GM12878 (cell line): Measurements from ENCODE around the gene CYREN.

Experiments
- CBX5 ChIP-seq: sonication (generic); IDR thresholded peaks from 2 replicates; pipeline ENCODE4 v1.6.1; 2016; ENCODE audit warnings: low read depth, moderate library complexity, mild to moderate bottlenecking, inconsistent platforms
- CHD2 ChIP-seq: IDR thresholded peaks from 2 replicates; pipeline ENCODE4 v1.6.1; 2011; ENCODE audit warnings: low read depth, low read length, improper control_type of control experiment, borderline replicate concordance
- MXI1 ChIP-seq: fragments of 150-350 bp; IDR thresholded peaks from 2 replicates; pipeline ENCODE4 v1.6.1; 2011; ENCODE audit warnings: low read depth, mild to moderate bottlenecking, inconsistent platforms, low read length, improper control_type of control experiment
- MYC ChIP-seq: IDR thresholded peaks from 2 replicates; pipeline ENCODE4 v1.6.1; 2011; ENCODE audit warnings: mild to moderate bottlenecking, low read length, moderate library complexity, inconsistent platforms; ENCODE audit not compliant: insufficient read depth, insufficient replicate concordance, insufficient read length, severe bottlenecking
- NBN ChIP-seq: fragments of 450-650 bp; IDR thresholded peaks from 2 replicates; pipeline ENCODE4 v1.6.1; 2016
- POLR2A ChIP-seq: IDR thresholded peaks from 2 replicates; pipeline ENCODE4 v1.6.1; 2011; ENCODE audit warnings: low read depth, mild to moderate bottlenecking, low read length
- POLR2AphosphoS5 ChIP-seq: IDR thresholded peaks from 2 replicates; pipeline ENCODE4 v1.6.1; 2011; ENCODE audit warnings: mild to moderate bottlenecking, low read length, inconsistent platforms
- SMC3 ChIP-seq: IDR thresholded peaks from 2 replicates; pipeline ENCODE4 v1.6.1; 2011; ENCODE audit warnings: low read length, improper control_type of control experiment, borderline replicate concordance
- TBL1XR1 ChIP-seq: IDR thresholded peaks from 2 replicates; pipeline ENCODE4 v1.6.1; 2012; ENCODE audit warnings: low read depth, low read length, improper control_type of control experiment
- ZNF384 ChIP-seq: IDR thresholded peaks from 2 replicates; pipeline ENCODE4 v1.6.1; 2012; ENCODE audit warnings: low read depth, mild to moderate bottlenecking, low read length, improper control_type of control experiment, borderline replicate concordance
- TF ChIP-seq, protein P1 (sequence below): fragments of 450-650 bp; conservative IDR thresholded peaks from 2 replicates; pipeline ENCODE4 v1.6.1; 2017; ENCODE audit warnings: mild to moderate bottlenecking, moderate library complexity
- TF ChIP-seq, protein P2 (sequence below): IDR thresholded peaks from 2 replicates; pipeline ENCODE4 v1.6.1; 2012; ENCODE audit warnings: low read depth, low read length, improper control_type of control experiment
- TF ChIP-seq, protein P3 (sequence below), 3 experiments: IDR thresholded peaks in 2 of 3; conservative IDR thresholded peaks in 1 of 3; 2 replicates each; pipeline ENCODE4 v1.5.1; 2011; ENCODE audit warnings: low read depth in 3 of 3, low read length in 3 of 3, mild to moderate bottlenecking in 3 of 3, control low read depth in 2 of 3, moderate library complexity in 2 of 3, inconsistent platforms in 1 of 3, mixed read lengths in 1 of 3; ENCODE audit not compliant: control insufficient read depth in 2 of 3, insufficient read depth in 1 of 3; ENCODE audit errors: extremely low read depth in 1 of 3
- TF ChIP-seq, protein P4 (sequence below): fragments of 450-650 bp; IDR thresholded peaks from 2 replicates; pipeline ENCODE4 v1.6.1; 2017; ENCODE audit warnings: borderline replicate concordance

DNA sequence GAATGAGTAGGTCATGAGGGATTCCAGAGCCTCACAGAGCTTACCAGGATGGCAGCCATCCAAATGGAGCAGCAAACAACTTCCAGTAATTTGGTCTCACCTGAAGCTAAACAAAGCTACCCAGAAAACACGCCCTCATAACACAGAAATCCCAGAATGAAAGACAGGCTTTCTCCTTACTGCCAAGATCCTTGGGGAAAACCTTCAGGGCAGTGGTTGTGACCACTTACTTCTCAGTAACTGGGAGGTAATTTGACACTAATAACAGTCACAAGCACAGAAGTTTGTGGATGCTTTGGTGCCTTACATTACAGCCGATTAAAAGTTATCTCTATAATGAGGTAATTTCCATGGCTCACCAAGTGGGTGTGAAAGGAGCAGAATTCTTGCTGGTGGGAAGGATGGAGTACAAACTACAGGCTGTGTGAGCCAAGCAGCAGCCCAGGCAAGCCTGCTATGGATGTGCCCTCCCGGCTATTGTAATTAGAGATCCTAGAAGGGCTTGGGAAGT is 30.4 kb upstream of the CYREN start:
- no peak for TF ChIP-seq TBL1XR1
- no peak for TF ChIP-seq SMC3
- no peak for TF ChIP-seq MYC
- TF ChIP-seq, protein P1, sequence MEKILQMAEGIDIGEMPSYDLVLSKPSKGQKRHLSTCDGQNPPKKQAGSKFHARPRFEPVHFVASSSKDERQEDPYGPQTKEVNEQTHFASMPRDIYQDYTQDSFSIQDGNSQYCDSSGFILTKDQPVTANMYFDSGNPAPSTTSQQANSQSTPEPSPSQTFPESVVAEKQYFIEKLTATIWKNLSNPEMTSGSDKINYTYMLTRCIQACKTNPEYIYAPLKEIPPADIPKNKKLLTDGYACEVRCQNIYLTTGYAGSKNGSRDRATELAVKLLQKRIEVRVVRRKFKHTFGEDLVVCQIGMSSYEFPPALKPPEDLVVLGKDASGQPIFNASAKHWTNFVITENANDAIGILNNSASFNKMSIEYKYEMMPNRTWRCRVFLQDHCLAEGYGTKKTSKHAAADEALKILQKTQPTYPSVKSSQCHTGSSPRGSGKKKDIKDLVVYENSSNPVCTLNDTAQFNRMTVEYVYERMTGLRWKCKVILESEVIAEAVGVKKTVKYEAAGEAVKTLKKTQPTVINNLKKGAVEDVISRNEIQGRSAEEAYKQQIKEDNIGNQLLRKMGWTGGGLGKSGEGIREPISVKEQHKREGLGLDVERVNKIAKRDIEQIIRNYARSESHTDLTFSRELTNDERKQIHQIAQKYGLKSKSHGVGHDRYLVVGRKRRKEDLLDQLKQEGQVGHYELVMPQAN: no peak
- TF ChIP-seq, protein P2, sequence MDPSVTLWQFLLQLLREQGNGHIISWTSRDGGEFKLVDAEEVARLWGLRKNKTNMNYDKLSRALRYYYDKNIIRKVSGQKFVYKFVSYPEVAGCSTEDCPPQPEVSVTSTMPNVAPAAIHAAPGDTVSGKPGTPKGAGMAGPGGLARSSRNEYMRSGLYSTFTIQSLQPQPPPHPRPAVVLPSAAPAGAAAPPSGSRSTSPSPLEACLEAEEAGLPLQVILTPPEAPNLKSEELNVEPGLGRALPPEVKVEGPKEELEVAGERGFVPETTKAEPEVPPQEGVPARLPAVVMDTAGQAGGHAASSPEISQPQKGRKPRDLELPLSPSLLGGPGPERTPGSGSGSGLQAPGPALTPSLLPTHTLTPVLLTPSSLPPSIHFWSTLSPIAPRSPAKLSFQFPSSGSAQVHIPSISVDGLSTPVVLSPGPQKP: no peak
- TF ChIP-seq, protein P3, sequence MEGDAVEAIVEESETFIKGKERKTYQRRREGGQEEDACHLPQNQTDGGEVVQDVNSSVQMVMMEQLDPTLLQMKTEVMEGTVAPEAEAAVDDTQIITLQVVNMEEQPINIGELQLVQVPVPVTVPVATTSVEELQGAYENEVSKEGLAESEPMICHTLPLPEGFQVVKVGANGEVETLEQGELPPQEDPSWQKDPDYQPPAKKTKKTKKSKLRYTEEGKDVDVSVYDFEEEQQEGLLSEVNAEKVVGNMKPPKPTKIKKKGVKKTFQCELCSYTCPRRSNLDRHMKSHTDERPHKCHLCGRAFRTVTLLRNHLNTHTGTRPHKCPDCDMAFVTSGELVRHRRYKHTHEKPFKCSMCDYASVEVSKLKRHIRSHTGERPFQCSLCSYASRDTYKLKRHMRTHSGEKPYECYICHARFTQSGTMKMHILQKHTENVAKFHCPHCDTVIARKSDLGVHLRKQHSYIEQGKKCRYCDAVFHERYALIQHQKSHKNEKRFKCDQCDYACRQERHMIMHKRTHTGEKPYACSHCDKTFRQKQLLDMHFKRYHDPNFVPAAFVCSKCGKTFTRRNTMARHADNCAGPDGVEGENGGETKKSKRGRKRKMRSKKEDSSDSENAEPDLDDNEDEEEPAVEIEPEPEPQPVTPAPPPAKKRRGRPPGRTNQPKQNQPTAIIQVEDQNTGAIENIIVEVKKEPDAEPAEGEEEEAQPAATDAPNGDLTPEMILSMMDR (IDR thresholded peaks at IDR 0.05 in 2 of 3, conservative IDR thresholded peaks at IDR 0.05 in 1 of 3; ENCODE audit: control insufficient read depth in 2 of 3, extremely low read depth in 1 of 3, insufficient read depth in 1 of 3, low read depth in 3 of 3, low read length in 3 of 3): no peak
- TF ChIP-seq, protein P4, sequence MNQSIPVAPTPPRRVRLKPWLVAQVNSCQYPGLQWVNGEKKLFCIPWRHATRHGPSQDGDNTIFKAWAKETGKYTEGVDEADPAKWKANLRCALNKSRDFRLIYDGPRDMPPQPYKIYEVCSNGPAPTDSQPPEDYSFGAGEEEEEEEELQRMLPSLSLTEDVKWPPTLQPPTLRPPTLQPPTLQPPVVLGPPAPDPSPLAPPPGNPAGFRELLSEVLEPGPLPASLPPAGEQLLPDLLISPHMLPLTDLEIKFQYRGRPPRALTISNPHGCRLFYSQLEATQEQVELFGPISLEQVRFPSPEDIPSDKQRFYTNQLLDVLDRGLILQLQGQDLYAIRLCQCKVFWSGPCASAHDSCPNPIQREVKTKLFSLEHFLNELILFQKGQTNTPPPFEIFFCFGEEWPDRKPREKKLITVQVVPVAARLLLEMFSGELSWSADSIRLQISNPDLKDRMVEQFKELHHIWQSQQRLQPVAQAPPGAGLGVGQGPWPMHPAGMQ: no peak
- no peak for TF ChIP-seq CHD2
- no peak for TF ChIP-seq ZNF384
- no peak for TF ChIP-seq POLR2A
- no peak for TF ChIP-seq POLR2AphosphoS5
- TF ChIP-seq MXI1: no peak
- TF ChIP-seq NBN: no peak
- no peak for TF ChIP-seq CBX5
